ENCODE results near the gene SEPSECS. TPM values are rescaled to one million over a fixed set of nuclear protein-coding genes. Genes with fewer than 3 reads are reported as not detected.

SEPSECS gene
- total RNA-seq, 1 experiment from 2014 or later = 4.0 TPM

GRCh38 chr4:25117716-25118472 lies 42.4 kb downstream of the SEPSECS start:
- no peaks in the 10 kb centered on the region for H3K9me3 ChIP-seq (ENCODE audit: control insufficient read depth, insufficient read depth, low read depth, low read length)
- CTCF ChIA-PET = no interaction called here
- in situ Hi-C loops (cut with HindIII; ENCODE audit: low pct_unique_long_range_greater_than_20kb, low sequenced_read_pairs) = no loop called here
- ATAC-seq (no peak), DNase-seq (ENCODE audit: low read depth, low spot score) (no peak)
- TF ChIP-seq REST (IDR thresholded peaks at IDR 0.05; ENCODE audit: insufficient read depth in 1 of 2, low read depth in 2 of 2, low read length in 1 of 2) = no peak
- TF ChIP-seq TCF7L2 (IDR thresholded peaks at IDR 0.05; ENCODE audit: low read depth, low read length) = no peak
- TF ChIP-seq POLR2AphosphoS5 (IDR thresholded peaks at IDR 0.05; ENCODE audit: low read depth, low read length) = no peak
- TF ChIP-seq CTCF (IDR thresholded peaks at IDR 0.05) = no peak
- TF ChIP-seq SIN3A (IDR thresholded peaks at IDR 0.05; ENCODE audit: borderline replicate concordance, insufficient read depth, low read depth, low read length) = no peak
- POLR2A ChIA-PET = no interaction called here
- H3K4me3 ChIP-seq (ENCODE audit: low read depth in 2 of 2, low read length in 2 of 2) = no peak overlapping the region
- H3K27ac ChIP-seq (ENCODE audit: low read length) = no peak overlapping the region
- H3K27me3 ChIP-seq (ENCODE audit: control insufficient read depth, insufficient read depth, low read length) = no peaks in the 10 kb centered on the region
- intact Hi-C loops (cut with micrococcal nuclease; ENCODE audit: unreplicated experiment) = no loop called here
- no peaks in the 10 kb centered on the region for H3K36me3 ChIP-seq (ENCODE audit: control insufficient read depth, insufficient read depth, low read length)
- no TSS peak for BruUV-seq (replicated peaks)
- no peaks in the 10 kb centered on the region for H3K4me1 ChIP-seq (ENCODE audit: control insufficient read depth, insufficient read depth, low read length)

- no peak for ATAC-seq
- POLR2A ChIA-PET = no interaction called here
- H3K36me3 ChIP-seq (ENCODE audit: control insufficient read depth, insufficient read depth, low read length) = no peaks in the 10 kb centered on the region
- in situ Hi-C loops (cut with HindIII; ENCODE audit: low pct_unique_long_range_greater_than_20kb, low sequenced_read_pairs) = no loop called here
- H3K27ac ChIP-seq (ENCODE audit: low read length) = no peak overlapping the region
- CTCF ChIA-PET = no interaction called here
- H3K27me3 ChIP-seq (ENCODE audit: control insufficient read depth, insufficient read depth, low read length) = no peaks in the 10 kb centered on the region
- intact Hi-C loops (cut with micrococcal nuclease; ENCODE audit: unreplicated experiment) = no loop called here
- H3K9me3 ChIP-seq (ENCODE audit: control insufficient read depth, insufficient read depth, low read depth, low read length) = no peaks in the 10 kb centered on the region
- DNase-seq (ENCODE audit: low read depth, low spot score) = no peak
- no peaks in the 10 kb centered on the region for H3K4me1 ChIP-seq (ENCODE audit: control insufficient read depth, insufficient read depth, low read length)
- H3K4me3 ChIP-seq (ENCODE audit: low read depth in 2 of 2, low read length in 2 of 2) = no peak overlapping the region
- TF ChIP-seq TCF7L2 (IDR thresholded peaks at IDR 0.05; ENCODE audit: low read depth, low read length) = no peak
- no peak for TF ChIP-seq SIN3A (IDR thresholded peaks at IDR 0.05; ENCODE audit: borderline replicate concordance, insufficient read depth, low read depth, low read length)
- TF ChIP-seq CTCF (IDR thresholded peaks at IDR 0.05) = no peak
- no peak for TF ChIP-seq POLR2AphosphoS5 (IDR thresholded peaks at IDR 0.05; ENCODE audit: low read depth, low read length)
- TF ChIP-seq REST (IDR thresholded peaks at IDR 0.05; ENCODE audit: insufficient read depth in 1 of 2, low read depth in 2 of 2, low read length in 1 of 2) = no peak
- BruUV-seq (replicated peaks) = no TSS peak
Measured at GRCh38 chr4:25117274-25117673, 43.0 kb downstream of the SEPSECS start.

Measured in Panc1 (cell line).